ENCODE measurements around the gene ABTB2.
"Not testable (repeated sequence)": the region's sequence is repeated elsewhere in the genome, so short reads cannot be mapped to it uniquely, and the experiment has no call there.

ABTB2 gene

GRCh38 chr11:34260072-34260575 lies 97.7 kb downstream of the ABTB2 start:
- DNase-seq: no peak

GRCh38 chr11:34259087-34259486 lies 98.7 kb downstream of the ABTB2 start:
- DNase-seq: no peak

- DNase-seq: no peak
Measured at GRCh38 chr11:34256626-34257025, 101.2 kb downstream of the ABTB2 start.

- DNase-seq: no peak
Measured at GRCh38 chr11:34256150-34256549, 101.7 kb downstream of the ABTB2 start.

GRCh38 chr11:34255101-34255500 lies 102.7 kb downstream of the ABTB2 start:
- DNase-seq: no peak

- DNase-seq: no peak
Measured at GRCh38 chr11:34254011-34254410, 103.8 kb downstream of the ABTB2 start.

- DNase-seq: no peak
Measured at GRCh38 chr11:34252651-34253050, 105.2 kb downstream of the ABTB2 start.

- DNase-seq: no peak
Measured at GRCh38 chr11:34252015-34252414, 105.8 kb downstream of the ABTB2 start.

GRCh38 chr11:34251589-34251980 lies 106.2 kb downstream of the ABTB2 start:
- DNase-seq: peak; percentile 9

- DNase-seq: peak; percentile 16
Measured at GRCh38 chr11:34250732-34251588, 106.8 kb downstream of the ABTB2 start.

- no peak for DNase-seq
Measured at GRCh38 chr11:34250211-34250610, 107.6 kb downstream of the ABTB2 start.

- no peak for DNase-seq
Measured at GRCh38 chr11:34249439-34249838, 108.4 kb downstream of the ABTB2 start.

GRCh38 chr11:34246511-34246910 lies 111.3 kb downstream of the ABTB2 start:
- DNase-seq: not testable (repeated sequence)

- no peak for DNase-seq
Measured at GRCh38 chr11:34245041-34245440, 112.8 kb downstream of the ABTB2 start.

GRCh38 chr11:34243600-34244464 lies 114.0 kb downstream of the ABTB2 start:
- peak; percentile 88 for DNase-seq

GRCh38 chr11:34242037-34242625 lies 115.7 kb downstream of the ABTB2 start:
- DNase-seq: peak; percentile 79

GRCh38 chr11:34240150-34240494 lies 117.7 kb downstream of the ABTB2 start:
- no peak for DNase-seq

GRCh38 chr11:34239465-34240149 lies 118.2 kb downstream of the ABTB2 start:
- DNase-seq: no peak

- no peak for DNase-seq
Measured at GRCh38 chr11:34238966-34239365, 118.8 kb downstream of the ABTB2 start.

GRCh38 chr11:34238533-34238932 lies 119.3 kb downstream of the ABTB2 start:
- DNase-seq: no peak

- DNase-seq: peak; percentile 59
Measured at GRCh38 chr11:34236572-34236971, 121.2 kb downstream of the ABTB2 start.

GRCh38 chr11:34235591-34236071 lies 122.2 kb downstream of the ABTB2 start:
- no peak for DNase-seq

- no peak for DNase-seq
Measured at GRCh38 chr11:34235189-34235588, 122.6 kb downstream of the ABTB2 start.

Measured in OCI-M1 (cell line).